ENCODE data around the gene KCNS3.
"Not testable (repeated sequence)": the region's sequence is repeated elsewhere in the genome, so short reads cannot be mapped to it uniquely, and the experiment has no call there.

Gene KCNS3

DNA sequence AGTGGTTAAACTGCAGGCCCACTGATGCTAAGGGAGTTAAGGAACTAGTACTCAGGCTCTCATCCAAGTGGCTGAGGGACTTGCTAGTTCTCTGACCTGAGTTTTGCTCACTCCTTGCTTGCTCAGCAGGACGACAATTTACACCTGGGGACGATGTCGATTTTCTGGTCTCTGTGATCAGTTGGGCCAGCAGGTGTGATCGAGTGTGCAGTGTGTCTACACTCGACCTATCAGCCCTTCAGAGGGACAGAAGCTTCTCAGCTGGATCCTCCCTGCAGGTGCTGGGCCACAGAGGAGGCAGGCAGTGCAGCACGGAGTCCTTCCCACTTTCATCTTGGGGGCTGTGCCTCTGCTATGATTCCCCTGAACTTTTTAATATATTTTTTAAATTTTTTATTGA lies 71.5 kb downstream of the KCNS3 start:
- no peaks in the 10 kb centered on the region for H3K36me3 Mint-ChIP-seq (ENCODE audit: low read depth)
- H3K9me3 Mint-ChIP-seq = no peaks in the 10 kb centered on the region
- no peaks in the 10 kb centered on the region for H3K27me3 Mint-ChIP-seq
- no peak overlapping the region for H3K4me3 Mint-ChIP-seq
- H3K4me1 Mint-ChIP-seq (ENCODE audit: low read depth) = no peaks in the 10 kb centered on the region
- no peak for DNase-seq
- H3K27ac Mint-ChIP-seq = no peak overlapping the region

DNA sequence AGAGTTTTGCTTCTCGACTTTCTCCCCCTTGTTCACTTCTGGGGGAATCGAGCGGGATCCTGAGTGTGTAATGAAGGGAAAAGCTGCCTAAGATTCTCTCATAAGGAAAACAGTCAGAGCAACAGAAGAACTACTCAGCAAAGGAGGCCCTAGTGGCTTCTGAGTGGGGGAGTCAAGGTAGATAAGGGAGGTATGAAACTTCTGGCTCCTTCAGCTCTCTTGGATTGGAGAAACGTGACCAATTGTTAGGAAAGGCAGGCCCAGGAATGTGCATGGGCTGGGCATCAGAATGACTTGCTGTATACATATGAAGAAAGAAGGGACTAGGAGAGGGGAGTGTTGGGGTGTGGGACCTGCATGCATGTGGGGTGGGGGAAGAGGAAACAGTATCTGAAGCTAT lies 73.1 kb downstream of the KCNS3 start:
- Mint-ChIP-seq H3K4me3 (no peak overlapping the region), H3K27ac (no peak overlapping the region), H3K4me1 (ENCODE audit: low read depth) (no peaks in the 10 kb centered on the region), H3K27me3 (no peaks in the 10 kb centered on the region), H3K36me3 (ENCODE audit: low read depth) (no peaks in the 10 kb centered on the region), H3K9me3 (no peaks in the 10 kb centered on the region)
- DNase-seq = no peak

DNA sequence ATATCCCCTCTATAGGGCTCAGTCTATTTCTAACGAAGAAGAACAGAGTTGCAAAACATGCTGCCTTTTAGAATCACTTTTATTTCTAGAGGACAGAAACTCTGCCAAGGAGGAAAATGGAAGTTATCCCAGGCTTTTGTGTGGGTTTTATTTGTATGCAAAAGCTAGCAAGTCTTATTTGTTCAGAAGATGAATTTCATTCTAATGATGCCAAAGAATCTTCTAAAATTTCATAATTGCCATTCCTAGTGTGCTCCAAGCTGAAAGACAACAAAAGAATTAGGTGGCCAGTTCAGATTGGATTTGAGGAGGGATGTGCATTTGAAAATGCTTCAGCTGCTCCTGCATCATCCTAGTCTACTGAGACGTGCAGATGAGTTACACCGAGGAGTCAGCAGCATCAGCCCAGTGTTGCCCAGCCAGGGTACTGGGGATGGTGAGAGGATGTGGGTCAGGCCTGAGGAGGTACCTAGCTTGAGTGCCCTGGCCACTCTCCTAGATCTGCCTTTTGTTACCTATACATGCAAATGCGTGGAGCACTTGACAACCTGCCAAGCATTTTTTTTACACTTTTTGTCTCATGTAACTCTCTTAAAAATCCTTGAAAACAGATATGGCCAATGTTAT lies 80.1 kb downstream of the KCNS3 start:
- DNase-seq = no peak
- no peaks in the 10 kb centered on the region for H3K36me3 Mint-ChIP-seq (ENCODE audit: low read depth)
- no peaks in the 10 kb centered on the region for H3K27me3 Mint-ChIP-seq
- H3K27ac Mint-ChIP-seq = no peak overlapping the region
- no peaks in the 10 kb centered on the region for H3K9me3 Mint-ChIP-seq
- H3K4me3 Mint-ChIP-seq = no peak overlapping the region
- no peaks in the 10 kb centered on the region for H3K4me1 Mint-ChIP-seq (ENCODE audit: low read depth)

DNA sequence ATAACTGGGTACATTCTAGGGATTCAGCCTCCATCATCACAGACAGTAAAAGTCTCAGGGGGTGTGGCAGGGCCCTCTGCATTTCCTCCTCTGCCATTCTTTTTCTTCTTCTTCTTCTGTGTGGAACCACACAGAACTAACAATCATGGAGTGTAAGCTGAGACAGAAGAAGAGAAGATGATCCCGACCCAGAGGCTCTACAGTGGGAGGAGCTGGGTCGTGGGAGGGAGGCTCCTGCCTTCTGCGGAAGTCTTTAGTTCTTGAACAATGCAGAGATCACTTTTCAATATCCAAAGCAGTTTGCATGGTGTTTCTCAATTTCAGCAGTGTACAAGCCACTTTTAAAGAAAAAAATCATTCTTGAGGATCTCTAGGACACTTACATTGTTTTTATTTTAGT lies 80.9 kb downstream of the KCNS3 start:
- H3K27me3 Mint-ChIP-seq = no peaks in the 10 kb centered on the region
- no peaks in the 10 kb centered on the region for H3K4me1 Mint-ChIP-seq (ENCODE audit: low read depth)
- DNase-seq = no peak
- H3K4me3 Mint-ChIP-seq = no peak overlapping the region
- no peaks in the 10 kb centered on the region for H3K9me3 Mint-ChIP-seq
- no peaks in the 10 kb centered on the region for H3K36me3 Mint-ChIP-seq (ENCODE audit: low read depth)
- H3K27ac Mint-ChIP-seq = no peak overlapping the region

DNA sequence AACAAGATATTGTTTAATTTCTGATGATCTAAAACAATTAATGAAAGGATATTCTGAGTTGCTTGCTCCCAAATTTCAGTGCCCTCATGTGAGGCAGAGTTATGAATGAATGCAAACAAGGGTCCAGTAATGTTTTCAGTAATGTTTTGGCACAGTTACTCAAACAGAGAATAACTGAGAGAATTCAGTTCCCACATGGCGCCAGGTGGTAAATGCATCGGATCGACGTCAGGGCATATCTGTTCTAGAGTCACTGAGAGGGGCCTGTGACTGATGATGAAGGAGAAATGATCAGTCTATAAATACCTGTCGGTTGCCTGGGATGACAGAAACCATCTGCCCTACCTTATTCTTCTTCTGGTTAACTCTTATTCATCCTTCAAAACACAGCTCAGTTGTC lies 81.4 kb downstream of the KCNS3 start:
- DNase-seq = no peak
- Mint-ChIP-seq H3K4me3 (no peak overlapping the region), H3K36me3 (ENCODE audit: low read depth) (no peaks in the 10 kb centered on the region), H3K9me3 (no peaks in the 10 kb centered on the region), H3K27ac (no peak overlapping the region), H3K4me1 (ENCODE audit: low read depth) (no peaks in the 10 kb centered on the region), H3K27me3 (no peaks in the 10 kb centered on the region)

DNA sequence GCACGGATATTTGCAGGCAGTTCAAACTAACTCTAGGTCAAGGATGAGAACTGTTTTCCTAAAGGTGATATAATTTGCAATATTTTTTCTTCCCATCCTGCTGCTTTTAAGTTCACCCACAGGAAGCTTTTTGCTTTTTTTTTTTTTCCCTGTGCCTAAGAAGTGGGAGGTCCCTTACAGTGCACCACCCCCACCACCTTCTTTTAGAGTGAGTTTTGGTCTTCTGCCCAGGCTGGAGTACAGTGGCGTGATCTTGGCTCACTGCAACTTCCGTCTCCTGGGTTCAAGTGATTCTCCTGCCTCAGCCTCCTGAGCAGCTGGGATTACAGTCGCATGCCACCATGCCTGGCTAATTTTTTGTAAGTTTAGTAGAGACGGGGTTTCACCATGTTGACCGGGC lies 82.5 kb downstream of the KCNS3 start:
- H3K4me1 Mint-ChIP-seq (ENCODE audit: low read depth) = no peaks in the 10 kb centered on the region
- H3K9me3 Mint-ChIP-seq = peaks cover 3% of the 10 kb centered on the region
- H3K4me3 Mint-ChIP-seq = no peak overlapping the region
- no peak for DNase-seq
- no peak overlapping the region for H3K27ac Mint-ChIP-seq
- H3K36me3 Mint-ChIP-seq (ENCODE audit: low read depth) = no peaks in the 10 kb centered on the region
- H3K27me3 Mint-ChIP-seq = no peaks in the 10 kb centered on the region

DNA sequence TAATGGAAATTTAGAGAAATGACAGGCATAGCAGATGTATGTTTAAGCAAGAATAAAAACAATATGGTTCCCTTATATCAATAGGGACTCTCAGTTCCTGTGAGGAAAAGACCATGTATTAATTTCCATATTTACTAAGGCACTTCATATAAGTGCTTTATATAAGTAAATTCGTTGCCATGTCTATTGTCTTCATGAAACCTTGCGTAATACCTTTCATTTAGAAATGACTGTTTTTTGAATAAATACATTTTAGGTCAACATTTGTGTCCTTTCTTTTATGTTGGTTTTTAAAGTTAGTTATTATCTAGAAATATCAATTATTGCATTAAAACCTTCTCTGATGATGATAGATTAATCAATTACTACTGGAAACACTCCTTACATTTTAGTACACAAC lies 83.3 kb downstream of the KCNS3 start:
- H3K36me3 Mint-ChIP-seq (ENCODE audit: low read depth) = no peaks in the 10 kb centered on the region
- H3K27ac Mint-ChIP-seq = no peak overlapping the region
- H3K4me3 Mint-ChIP-seq = no peak overlapping the region
- DNase-seq = no peak
- H3K4me1 Mint-ChIP-seq (ENCODE audit: low read depth) = no peaks in the 10 kb centered on the region
- H3K9me3 Mint-ChIP-seq = peaks cover 3% of the 10 kb centered on the region
- H3K27me3 Mint-ChIP-seq = peaks cover 2% of the 10 kb centered on the region

DNA sequence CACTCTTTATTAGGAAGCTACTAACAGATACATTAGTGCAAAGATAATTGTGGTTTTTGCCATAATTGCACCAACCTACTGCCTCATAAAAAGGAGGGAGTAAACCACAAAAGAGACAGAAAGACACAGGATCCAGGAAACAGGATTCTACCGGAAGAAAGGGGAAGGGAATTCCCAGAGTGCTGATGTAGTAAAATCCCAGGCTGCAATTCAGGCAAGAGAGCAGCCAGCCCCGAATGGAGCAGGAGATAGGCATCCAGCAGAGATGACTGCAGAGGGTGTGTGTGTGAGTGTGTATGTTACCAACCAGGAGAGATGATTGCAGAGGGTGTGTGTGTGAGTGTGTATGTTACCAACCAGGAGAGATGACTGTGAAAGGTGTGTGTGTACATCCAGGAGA lies 84.4 kb downstream of the KCNS3 start:
- H3K4me1 Mint-ChIP-seq (ENCODE audit: low read depth) = no peaks in the 10 kb centered on the region
- no peaks in the 10 kb centered on the region for H3K36me3 Mint-ChIP-seq (ENCODE audit: low read depth)
- DNase-seq = no peak
- H3K27ac Mint-ChIP-seq = no peak overlapping the region
- H3K4me3 Mint-ChIP-seq = no peak overlapping the region
- peaks cover 3% of the 10 kb centered on the region for H3K9me3 Mint-ChIP-seq
- peaks cover 2% of the 10 kb centered on the region for H3K27me3 Mint-ChIP-seq

DNA sequence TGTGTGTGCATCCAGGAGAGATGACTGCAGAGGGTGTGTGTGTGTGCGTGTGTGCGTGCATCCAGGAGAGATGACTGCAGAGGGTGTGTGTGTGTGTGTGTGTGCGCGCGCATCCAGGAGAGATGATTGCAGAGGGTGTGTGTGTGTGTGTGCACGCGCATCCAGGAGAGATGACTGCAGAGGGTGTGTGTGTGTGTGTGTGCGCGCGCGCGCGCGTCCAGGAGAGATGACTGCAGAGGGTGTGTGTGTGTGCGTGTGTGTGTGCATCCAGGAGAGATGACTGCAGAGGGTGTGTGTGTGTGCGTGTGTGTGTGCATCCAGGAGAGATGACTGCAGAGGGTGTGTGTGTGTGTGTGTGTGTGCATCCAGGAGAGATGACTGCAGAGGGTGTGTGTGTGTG lies 85.1 kb downstream of the KCNS3 start:
- DNase-seq; H3K4me1 Mint-ChIP-seq (ENCODE audit: low read depth); H3K4me3 Mint-ChIP-seq; H3K9me3 Mint-ChIP-seq; H3K27me3 Mint-ChIP-seq; H3K36me3 Mint-ChIP-seq (ENCODE audit: low read depth); H3K27ac Mint-ChIP-seq: not testable (repeated sequence)

DNA sequence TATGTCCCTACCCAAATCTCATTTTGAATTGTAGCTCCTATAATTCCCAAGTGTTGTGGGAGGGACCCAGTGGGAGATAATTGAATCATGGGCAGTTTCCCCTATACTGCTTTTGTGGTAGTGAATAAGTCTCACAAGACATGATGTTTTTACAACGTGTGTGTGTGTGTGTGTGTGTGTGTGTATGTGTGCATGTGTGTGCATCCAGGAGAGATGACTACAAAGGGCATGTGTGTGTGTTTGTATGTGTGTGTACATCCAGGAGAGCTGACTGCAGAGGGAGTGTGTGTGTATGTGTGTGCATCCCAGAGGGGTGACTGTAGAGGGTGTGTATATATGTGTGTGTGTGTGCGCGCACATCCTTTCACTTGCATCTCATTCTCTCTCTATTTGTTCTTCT lies 86.7 kb downstream of the KCNS3 start:
- H3K27ac Mint-ChIP-seq = no peak overlapping the region
- H3K9me3 Mint-ChIP-seq = peaks cover 3% of the 10 kb centered on the region
- H3K4me3 Mint-ChIP-seq = no peak overlapping the region
- H3K4me1 Mint-ChIP-seq (ENCODE audit: low read depth) = no peaks in the 10 kb centered on the region
- peaks cover 2% of the 10 kb centered on the region for H3K27me3 Mint-ChIP-seq
- DNase-seq = no peak
- no peaks in the 10 kb centered on the region for H3K36me3 Mint-ChIP-seq (ENCODE audit: low read depth)

DNA sequence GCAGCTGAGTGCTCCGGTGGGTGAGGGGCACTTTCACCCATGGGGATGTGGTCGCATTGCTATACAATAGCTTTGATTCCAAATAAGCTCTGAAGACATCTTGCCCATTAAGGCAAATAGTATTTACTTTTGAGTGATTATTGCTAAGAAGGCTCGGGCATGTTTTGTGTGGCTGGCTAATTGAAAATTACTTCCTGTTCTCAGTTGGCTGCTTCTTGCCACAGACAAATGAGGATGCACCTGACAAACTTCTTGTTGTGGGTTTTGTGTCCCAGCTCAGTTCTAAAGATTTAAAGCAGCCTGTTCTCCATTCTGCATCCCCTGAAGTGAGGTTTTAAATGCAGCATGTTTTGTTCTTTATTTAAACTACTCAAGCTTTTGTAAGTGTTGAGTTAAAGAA lies 88.3 kb downstream of the KCNS3 start:
- H3K4me3 Mint-ChIP-seq = no peak overlapping the region
- peaks cover 2% of the 10 kb centered on the region for H3K27me3 Mint-ChIP-seq
- DNase-seq = no peak
- peaks cover 3% of the 10 kb centered on the region for H3K9me3 Mint-ChIP-seq
- no peaks in the 10 kb centered on the region for H3K4me1 Mint-ChIP-seq (ENCODE audit: low read depth)
- no peaks in the 10 kb centered on the region for H3K36me3 Mint-ChIP-seq (ENCODE audit: low read depth)
- H3K27ac Mint-ChIP-seq = no peak overlapping the region

DNA sequence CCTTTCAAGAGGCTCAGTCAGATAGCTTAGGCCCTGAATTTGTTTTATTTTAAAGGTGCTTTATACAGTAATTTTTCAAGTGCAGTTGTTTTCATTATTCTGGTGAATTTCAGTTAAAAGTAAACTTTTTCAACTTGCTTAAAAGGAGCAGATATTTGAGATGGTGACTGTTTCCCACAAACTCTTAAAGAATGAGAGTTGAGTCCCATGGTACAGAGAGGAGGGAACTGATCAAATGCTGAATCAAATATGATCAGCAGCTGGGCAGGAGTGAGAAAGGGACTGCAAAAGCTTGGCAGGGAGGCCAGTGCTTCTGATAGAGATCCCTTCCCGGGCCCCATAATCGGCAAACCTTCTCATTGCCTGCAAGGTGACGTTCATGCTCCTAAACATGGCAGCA lies 91.2 kb downstream of the KCNS3 start:
- Mint-ChIP-seq H3K27me3 (peaks cover 2% of the 10 kb centered on the region), H3K36me3 (ENCODE audit: low read depth) (no peaks in the 10 kb centered on the region), H3K27ac (no peak overlapping the region), H3K4me1 (ENCODE audit: low read depth) (no peaks in the 10 kb centered on the region), H3K9me3 (peaks cover 3% of the 10 kb centered on the region), H3K4me3 (no peak overlapping the region)
- no peak for DNase-seq

DNA sequence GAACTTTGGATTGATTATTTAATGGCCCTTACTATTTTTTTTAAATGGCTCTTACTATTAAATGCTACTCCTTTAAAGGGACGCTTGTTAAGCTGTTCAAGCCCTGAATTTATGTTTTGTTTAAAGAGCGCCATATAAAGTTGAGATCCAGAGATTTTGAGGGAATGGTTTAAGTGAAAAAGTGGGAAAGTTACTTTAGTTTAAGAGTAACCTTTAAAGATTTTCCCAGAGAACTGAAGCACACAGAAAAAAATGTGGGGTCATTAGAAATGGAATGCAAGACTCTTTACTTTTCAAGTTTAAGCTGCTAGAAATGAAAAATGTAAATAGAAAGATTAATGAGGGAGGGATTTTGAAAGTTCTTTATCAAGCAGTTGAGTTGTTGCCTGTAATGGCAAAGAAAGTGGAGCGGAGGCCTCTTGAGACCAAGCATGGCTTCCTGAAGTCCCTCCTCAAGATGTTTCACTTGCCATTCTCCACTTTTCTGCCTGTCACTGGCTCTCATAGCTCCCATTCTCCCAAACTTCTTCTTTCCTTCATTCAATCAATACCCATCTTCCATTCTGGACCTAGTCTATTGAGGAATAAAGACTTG lies 93.2 kb downstream of the KCNS3 start:
- Mint-ChIP-seq H3K36me3 (ENCODE audit: low read depth) (no peaks in the 10 kb centered on the region), H3K27ac (no peak overlapping the region), H3K4me3 (no peak overlapping the region), H3K4me1 (ENCODE audit: low read depth) (no peaks in the 10 kb centered on the region), H3K27me3 (peaks cover under 1% of the 10 kb centered on the region), H3K9me3 (no peaks in the 10 kb centered on the region)
- no peak for DNase-seq

DNA sequence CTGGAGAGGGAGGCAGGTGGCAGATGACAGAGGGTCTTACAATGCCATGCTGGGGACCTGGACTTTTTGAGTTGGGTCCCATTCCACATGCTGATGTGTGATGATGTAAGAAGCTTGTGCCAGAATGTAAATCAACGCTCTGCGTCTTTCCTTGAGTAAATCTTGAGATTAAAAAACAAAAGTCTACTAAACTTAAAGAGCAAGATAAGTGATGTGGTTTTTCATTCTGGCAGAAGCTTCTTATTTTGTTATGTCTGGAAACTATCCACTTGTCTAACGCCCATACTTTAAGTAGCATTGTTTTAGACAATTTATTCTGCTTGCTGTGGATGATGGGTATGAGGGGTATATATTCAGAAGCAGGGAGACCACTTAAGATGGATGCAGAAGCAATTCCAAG lies 94.5 kb downstream of the KCNS3 start:
- Mint-ChIP-seq H3K27ac (no peak overlapping the region), H3K36me3 (ENCODE audit: low read depth) (no peaks in the 10 kb centered on the region), H3K27me3 (no peaks in the 10 kb centered on the region), H3K4me3 (no peak overlapping the region), H3K4me1 (ENCODE audit: low read depth) (no peaks in the 10 kb centered on the region), H3K9me3 (no peaks in the 10 kb centered on the region)
- DNase-seq = no peak

DNA sequence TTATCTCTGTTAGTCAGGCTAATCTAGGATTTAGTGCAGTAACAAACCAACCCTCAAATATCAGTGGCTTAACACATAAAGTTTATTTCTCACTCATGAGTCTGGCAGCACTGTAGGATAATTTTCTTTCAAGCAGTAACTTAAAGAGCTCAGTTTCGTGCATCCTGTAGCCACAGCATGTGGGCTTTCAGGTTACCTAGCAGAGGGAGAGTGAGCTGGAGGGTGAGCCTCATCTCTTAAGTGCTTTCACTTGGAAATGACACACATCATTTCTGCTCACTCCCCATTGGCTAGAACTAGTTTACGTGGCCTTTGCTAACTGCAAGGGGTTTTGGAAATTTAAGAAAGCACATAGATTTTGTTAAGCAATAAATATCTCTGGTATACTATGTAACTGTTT lies 96.9 kb downstream of the KCNS3 start:
- Mint-ChIP-seq H3K27me3 (no peaks in the 10 kb centered on the region), H3K27ac (no peak overlapping the region), H3K4me1 (ENCODE audit: low read depth) (no peaks in the 10 kb centered on the region), H3K9me3 (no peaks in the 10 kb centered on the region), H3K4me3 (no peak overlapping the region), H3K36me3 (ENCODE audit: low read depth) (no peaks in the 10 kb centered on the region)
- DNase-seq = no peak
